Nephron (organoid): Measurements from ENCODE around the gene SCN3A.

ENCODE experiments used
- H3K27ac Mint-ChIP-seq, 3 experiments: 2 replicates each; pipeline ENCODE4 v1.8.0; 2020; ENCODE audit warnings: mixed read lengths in 3 of 3, mild to moderate bottlenecking in 2 of 3, moderate library complexity in 1 of 3
- H3K27me3 Mint-ChIP-seq: 2 replicates; pipeline ENCODE4 v1.8.0; 2021; ENCODE audit warnings: low read depth, mild to moderate bottlenecking, moderate library complexity, mixed read lengths
- H3K36me3 Mint-ChIP-seq: 2 replicates; pipeline ENCODE4 v1.8.0; 2020; ENCODE audit warnings: low read depth, mixed read lengths
- H3K4me1 Mint-ChIP-seq: 2 replicates; pipeline ENCODE4 v1.8.0; 2020; ENCODE audit warnings: mixed read lengths
- H3K4me3 Mint-ChIP-seq, 3 experiments: 2 replicates each; pipeline ENCODE4 v1.8.0; 2020; ENCODE audit warnings: mild to moderate bottlenecking in 3 of 3, mixed read lengths in 3 of 3, moderate library complexity in 2 of 3
- H3K9me3 Mint-ChIP-seq: 2 replicates; pipeline ENCODE4 v1.8.0; 2020; ENCODE audit warnings: mixed read lengths
- TF ChIP-seq, protein P1 (sequence below), 3 experiments: fragments of 200-600 bp; sonication (generic); IDR thresholded peaks; one replicate each; pipeline ENCODE4 v1.5.0; 2021; ENCODE audit warnings: antibody characterized with exemption in 3 of 3; ENCODE audit not compliant: unreplicated experiment in 3 of 3

The SCN3A gene

DNA sequence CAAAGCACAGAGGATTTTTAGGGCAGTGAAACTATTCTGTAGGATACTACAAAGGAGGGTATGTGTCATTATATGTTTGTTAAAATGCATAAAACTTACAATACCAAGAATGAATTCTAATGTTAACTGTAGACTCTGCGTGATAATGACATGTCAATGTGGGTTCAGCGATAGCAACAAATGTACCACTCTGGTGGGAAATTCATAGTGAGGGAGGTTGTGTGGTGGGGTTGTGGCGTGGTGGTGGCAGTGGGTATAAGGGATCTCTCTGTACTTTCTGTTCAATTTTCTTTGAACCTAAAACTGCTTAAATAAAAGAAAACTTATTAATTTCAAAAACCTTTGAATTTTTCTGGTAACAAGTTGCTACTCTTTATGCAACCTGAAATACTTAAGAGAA, 149.2 kb downstream of the SCN3A start:
- TF ChIP-seq, protein P1, sequence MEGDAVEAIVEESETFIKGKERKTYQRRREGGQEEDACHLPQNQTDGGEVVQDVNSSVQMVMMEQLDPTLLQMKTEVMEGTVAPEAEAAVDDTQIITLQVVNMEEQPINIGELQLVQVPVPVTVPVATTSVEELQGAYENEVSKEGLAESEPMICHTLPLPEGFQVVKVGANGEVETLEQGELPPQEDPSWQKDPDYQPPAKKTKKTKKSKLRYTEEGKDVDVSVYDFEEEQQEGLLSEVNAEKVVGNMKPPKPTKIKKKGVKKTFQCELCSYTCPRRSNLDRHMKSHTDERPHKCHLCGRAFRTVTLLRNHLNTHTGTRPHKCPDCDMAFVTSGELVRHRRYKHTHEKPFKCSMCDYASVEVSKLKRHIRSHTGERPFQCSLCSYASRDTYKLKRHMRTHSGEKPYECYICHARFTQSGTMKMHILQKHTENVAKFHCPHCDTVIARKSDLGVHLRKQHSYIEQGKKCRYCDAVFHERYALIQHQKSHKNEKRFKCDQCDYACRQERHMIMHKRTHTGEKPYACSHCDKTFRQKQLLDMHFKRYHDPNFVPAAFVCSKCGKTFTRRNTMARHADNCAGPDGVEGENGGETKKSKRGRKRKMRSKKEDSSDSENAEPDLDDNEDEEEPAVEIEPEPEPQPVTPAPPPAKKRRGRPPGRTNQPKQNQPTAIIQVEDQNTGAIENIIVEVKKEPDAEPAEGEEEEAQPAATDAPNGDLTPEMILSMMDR (IDR thresholded peaks at IDR 0.05; ENCODE audit: unreplicated experiment in 3 of 3) = no peak
- Mint-ChIP-seq H3K4me3 (no peak overlapping the region), H3K4me1 (peaks cover 9% of the 10 kb centered on the region), H3K27ac (no peak overlapping the region), H3K36me3 (no peaks in the 10 kb centered on the region), H3K27me3 (no peaks in the 10 kb centered on the region), H3K9me3 (no peaks in the 10 kb centered on the region)

DNA sequence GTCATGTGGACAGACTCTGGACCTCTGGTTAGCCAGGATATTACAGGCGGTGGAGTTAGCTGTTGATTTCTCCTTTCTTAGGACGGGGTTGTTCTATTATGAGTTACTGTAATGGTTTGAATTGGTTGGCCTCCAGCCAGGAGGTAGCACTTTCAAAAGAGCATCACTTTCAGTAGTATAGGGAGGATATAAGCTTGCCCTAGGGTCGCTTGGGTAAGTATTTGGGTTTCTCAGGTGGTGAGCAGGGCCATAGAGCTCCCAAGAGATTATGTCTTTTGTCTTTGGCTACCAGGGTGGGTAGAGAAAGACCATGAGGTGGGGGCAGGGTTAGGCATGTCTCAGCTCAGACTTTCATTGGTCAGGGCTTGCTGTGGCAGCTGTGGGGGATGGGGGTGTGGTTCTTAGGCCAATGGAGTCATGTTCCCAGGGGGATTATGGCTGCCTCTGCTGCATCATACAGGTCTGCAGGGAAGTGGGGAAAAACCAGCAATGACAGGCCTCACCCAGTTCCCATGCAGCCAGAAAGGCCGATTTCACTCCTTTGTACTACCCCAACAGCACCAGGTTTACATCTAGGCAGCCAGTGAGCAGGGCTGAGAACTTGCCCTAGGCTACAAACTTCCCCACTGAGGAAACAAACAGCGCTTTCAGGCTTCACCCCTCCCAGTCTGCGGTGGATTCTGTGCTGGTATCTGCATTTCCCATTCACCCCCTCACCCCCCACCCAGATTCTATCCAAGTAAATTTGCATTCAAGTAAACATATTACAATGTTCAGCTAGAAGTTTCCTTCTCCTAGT, 159.1 kb downstream of the SCN3A start:
- Mint-ChIP-seq H3K27me3 (no peaks in the 10 kb centered on the region), H3K4me1 (no peaks in the 10 kb centered on the region), H3K9me3 (peaks cover 17% of the 10 kb centered on the region), H3K36me3 (no peaks in the 10 kb centered on the region), H3K27ac (no peak overlapping the region), H3K4me3 (no peak overlapping the region)
- TF ChIP-seq, protein P1 (IDR thresholded peaks at IDR 0.05; ENCODE audit: unreplicated experiment in 3 of 3) = no peak
